H1 (cell line): Measurements from ENCODE around the gene TUBGCP4. TPM values are rescaled to one million over a fixed set of nuclear protein-coding genes. Genes with fewer than 3 reads are reported as not detected.

ENCODE experiments used
- CTCF ChIA-PET: fragments of 300-600 bp; sonication (Branson Sonifier 250); formaldehyde crosslinking; loops from one replicate; lab custom pipeline; 2021; ENCODE audit not compliant: partially characterized antibody; lab: Charles Lee
- POLR2A ChIA-PET: fragments of 300-600 bp; sonication (Branson Sonifier 250); formaldehyde crosslinking; loops from one replicate; lab custom pipeline; 2021; ENCODE audit warnings: inconsistent platforms; ENCODE audit not compliant: partially characterized antibody; lab: Charles Lee
- DNase-seq, 2 experiments: peaks; one replicate each; pipeline versions ENCODE4 v3.0.0 to v3.0.0-alpha.2; 2010 to 2022; ENCODE audit warnings: low spot score in 2 of 2, low read depth in 1 of 2, mixed read lengths in 1 of 2
- FAIRE-seq: peaks from 2 replicates; lab custom pipeline; 2011; peaks lifted over from hg19 to GRCh38; lab: Jason Lieb, UNC
- H2AFZ ChIP-seq: 2 replicates; pipeline ENCODE4 v1.8.1; 2012; ENCODE audit warnings: low read length, inconsistent platforms
- H2AK5ac ChIP-seq: 2 replicates; pipeline ENCODE4 v1.6.1; 2013; ENCODE audit warnings: low read depth, low read length
- H2BK120ac ChIP-seq: replicated peaks from 2 replicates; pipeline ENCODE3; 2013; ENCODE audit warnings: low read depth, low read length, inconsistent platforms
- H2BK12ac ChIP-seq: 2 replicates; pipeline ENCODE4 v1.6.1; 2013; ENCODE audit warnings: low read depth, low read length
- H2BK15ac ChIP-seq: 2 replicates; pipeline ENCODE4 v1.6.1; 2013; ENCODE audit warnings: low read length
- H2BK20ac ChIP-seq: 2 replicates; pipeline ENCODE4 v1.6.1; 2013; ENCODE audit warnings: low read length
- H2BK5ac ChIP-seq: 2 replicates; pipeline ENCODE4 v1.6.1; 2013; ENCODE audit warnings: low read depth, low read length
- H3K14ac ChIP-seq: 2 replicates; pipeline ENCODE4 v1.6.1; 2013; ENCODE audit warnings: inconsistent platforms; ENCODE audit not compliant: insufficient read length
- H3K18ac ChIP-seq: 2 replicates; pipeline ENCODE4 v1.6.1; 2013; ENCODE audit warnings: low read length; ENCODE audit errors: extremely low read depth
- H3K23ac ChIP-seq: 2 replicates; pipeline ENCODE4 v1.6.1; 2013; ENCODE audit warnings: inconsistent platforms; ENCODE audit not compliant: insufficient read length
- H3K23me2 ChIP-seq: 2 replicates; pipeline ENCODE4 v1.6.1; 2013; ENCODE audit warnings: low read depth, low read length
- H3K27ac ChIP-seq: 2 replicates; pipeline ENCODE4 v1.6.1; 2011; ENCODE audit warnings: low read depth, low read length, inconsistent platforms
- H3K27me3 ChIP-seq, 4 experiments: replicated peaks in 1 of 4; 1 replicate in 1 of 4; 2 replicates in 3 of 4; pipeline versions ENCODE4 v1.6.1 to v1.8.1; 2011 to 2013; ENCODE audit warnings: low read length in 3 of 4, mild to moderate bottlenecking in 3 of 4, inconsistent platforms in 2 of 4, mixed read lengths in 2 of 4, moderate library complexity in 1 of 4; ENCODE audit not compliant: control insufficient read depth in 3 of 4, insufficient read depth in 3 of 4; ENCODE audit errors: extremely low read depth in 1 of 4
- H3K36me3 ChIP-seq, 4 experiments: 2 replicates each; pipeline versions ENCODE4 v1.6.1 to v1.8.1; 2011 to 2013; ENCODE audit warnings: mild to moderate bottlenecking in 4 of 4, low read length in 3 of 4, moderate library complexity in 2 of 4, control low read depth in 1 of 4, inconsistent platforms in 1 of 4; ENCODE audit not compliant: insufficient read depth in 4 of 4, control insufficient read depth in 2 of 4
- H3K4ac ChIP-seq: replicated peaks from 2 replicates; pipeline ENCODE3; 2013; ENCODE audit warnings: low read length, low read depth, mixed read lengths, inconsistent platforms; ENCODE audit not compliant: insufficient read length
- H3K4me1 ChIP-seq, 4 experiments: replicated peaks in 1 of 4; 1 replicate in 1 of 4; 2 replicates in 3 of 4; pipeline versions ENCODE4 v1.6.1 to v1.8.1; 2011 to 2013; ENCODE audit warnings: low read length in 3 of 4, inconsistent platforms in 2 of 4, mixed read lengths in 1 of 4; ENCODE audit not compliant: insufficient read depth in 4 of 4, control insufficient read depth in 3 of 4
- H3K4me2 ChIP-seq, 2 experiments: 2 replicates each; pipeline versions ENCODE4 v1.6.1 to v1.8.1; 2011 to 2013; ENCODE audit warnings: low read depth in 2 of 2, low read length in 2 of 2, control low read depth in 1 of 2, inconsistent platforms in 1 of 2, mild to moderate bottlenecking in 1 of 2; ENCODE audit not compliant: insufficient read depth in 1 of 2
- H3K4me3 ChIP-seq, 4 experiments: fragments of 200-600, 300-600 bp in 1 of 4; sonication (generic), shearing (Covaris generic), sonication (Bioruptor Twin) in 1 of 4; 2 replicates each; pipeline versions ENCODE4 v1.5.1 to v1.8.1; 2011 to 2016; ENCODE audit warnings: low read length in 4 of 4, low read depth in 3 of 4, control low read depth in 2 of 4, inconsistent platforms in 2 of 4, mild to moderate bottlenecking in 2 of 4, mixed read lengths in 1 of 4, moderate library complexity in 1 of 4; ENCODE audit not compliant: insufficient read depth in 2 of 4; ENCODE audit errors: extremely low read depth in 1 of 4
- H3K56ac ChIP-seq: replicated peaks from 2 replicates; pipeline ENCODE3; 2013; ENCODE audit warnings: low read depth, mild to moderate bottlenecking, mixed read lengths, low read length, inconsistent platforms; ENCODE audit not compliant: insufficient read length
- H3K79me1 ChIP-seq: 2 replicates; pipeline ENCODE4 v1.6.1; 2013; ENCODE audit warnings: low read depth, low read length, control low read depth
- H3K79me2 ChIP-seq, 2 experiments: 2 replicates each; pipeline versions ENCODE4 v1.6.1 to v1.8.1; 2012 to 2013; ENCODE audit warnings: low read length in 2 of 2, mild to moderate bottlenecking in 2 of 2, inconsistent platforms in 1 of 2; ENCODE audit not compliant: insufficient read depth in 2 of 2, control insufficient read depth in 1 of 2
- H3K9ac ChIP-seq, 4 experiments: replicated peaks in 1 of 4; 1 replicate in 1 of 4; 2 replicates in 3 of 4; pipeline versions ENCODE4 v1.6.1 to v1.8.1; 2011 to 2013; ENCODE audit warnings: low read depth in 3 of 4, low read length in 3 of 4, control low read depth in 2 of 4, mild to moderate bottlenecking in 2 of 4, moderate library complexity in 2 of 4, inconsistent platforms in 1 of 4; ENCODE audit errors: extremely low read depth in 1 of 4
- H3K9me3 ChIP-seq, 2 experiments: 2 replicates each; pipeline versions ENCODE4 v1.6.1 to v1.8.1; 2012 to 2013; ENCODE audit warnings: mild to moderate bottlenecking in 2 of 2, moderate library complexity in 2 of 2, control low read depth in 1 of 2, inconsistent platforms in 1 of 2, low read depth in 1 of 2, low read length in 1 of 2, mixed read lengths in 1 of 2; ENCODE audit not compliant: insufficient read depth in 2 of 2
- H4K20me1 ChIP-seq, 2 experiments: replicated peaks in 1 of 2; 2 replicates each; pipeline versions ENCODE3 to v1.8.1; 2011 to 2013; ENCODE audit warnings: inconsistent platforms in 2 of 2, low read length in 2 of 2, mild to moderate bottlenecking in 1 of 2; ENCODE audit not compliant: insufficient read depth in 2 of 2, control insufficient read depth in 1 of 2
- H4K5ac ChIP-seq: 2 replicates; pipeline ENCODE4 v1.6.1; 2013; ENCODE audit warnings: low read length, low read depth, mixed read lengths, inconsistent platforms; ENCODE audit not compliant: insufficient read length
- H4K8ac ChIP-seq: 2 replicates; pipeline ENCODE4 v1.8.0; 2013; ENCODE audit warnings: mild to moderate bottlenecking, moderate library complexity, low read length, inconsistent platforms; ENCODE audit not compliant: insufficient read depth; ENCODE audit errors: extremely low read depth
- H4K91ac ChIP-seq: replicated peaks from 2 replicates; pipeline ENCODE3; 2013; ENCODE audit warnings: low read length, mixed read lengths, inconsistent platforms; ENCODE audit not compliant: insufficient read length
- CBX5 ChIP-seq: fragments of 300-800, 300-1000 bp; sonication (generic); IDR thresholded peaks from 2 replicates; pipeline ENCODE4 v1.7.1; 2016; ENCODE audit warnings: antibody characterized with exemption, low read length, low read depth
- JUN ChIP-seq: IDR thresholded peaks from 2 replicates; pipeline ENCODE4 v1.6.1; 2011; ENCODE audit warnings: low read depth, mild to moderate bottlenecking, improper control_type of control experiment, low read length
- NANOG ChIP-seq: IDR thresholded peaks from 2 replicates; pipeline ENCODE4 v1.6.1; 2011; ENCODE audit warnings: low read length, low read depth, mild to moderate bottlenecking, inconsistent platforms; ENCODE audit not compliant: insufficient read depth, poor library complexity, severe bottlenecking
- NRF1 ChIP-seq: IDR thresholded peaks from 2 replicates; pipeline ENCODE4 v1.6.1; 2011; ENCODE audit warnings: mild to moderate bottlenecking, low read depth, low read length, improper control_type of control experiment
- POLR2A ChIP-seq, 2 experiments: IDR thresholded peaks; 1 replicate in 1 of 2; 2 replicates in 1 of 2; pipeline ENCODE4 v1.6.1; 2011; ENCODE audit warnings: low read depth in 2 of 2, low read length in 2 of 2, mild to moderate bottlenecking in 2 of 2; ENCODE audit errors: control extremely low read depth in 1 of 2
- POLR2AphosphoS5 ChIP-seq: IDR thresholded peaks from 2 replicates; pipeline ENCODE4 v1.6.1; 2011; ENCODE audit warnings: low read depth, low read length
- RBBP5 ChIP-seq: IDR thresholded peaks from 2 replicates; pipeline ENCODE4 v1.7.1; 2012; ENCODE audit warnings: low read depth, mild to moderate bottlenecking, inconsistent platforms, low read length, moderate library complexity, borderline replicate concordance
- WGBS, 2 experiments: shearing (Covaris generic) in 1 of 2; methylation state at CpG; one replicate each; pipeline versions ENCODE4 v1.1.6 to v1.1.7; 2013 to 2015; ENCODE audit warnings: low lambda C conversion rate in 2 of 2, mixed read lengths in 2 of 2, inconsistent platforms in 1 of 2, low coverage in 1 of 2, missing lambda C conversion rate in 1 of 2; ENCODE audit not compliant: insufficient replicate concordance in 2 of 2, insufficient coverage in 1 of 2, insufficient read length in 1 of 2; ENCODE audit errors: extremely low coverage in 1 of 2, missing lambda C conversion rate in 1 of 2; 5-methylcytosine and 5-hydroxymethylcytosine counted together
- polyA plus RNA-seq, 7 experiments: library from polyadenylated mRNA; depleted of rRNA in 3 of 7; stranded (reverse) in 5 of 7; unstranded in 2 of 7; fragments of >200 nt in 5 of 7; fragments of 200-250 nt in 2 of 7; gene quantifications; 1 replicate in 5 of 7; 2 replicates in 1 of 7; 4 replicates in 1 of 7; pipeline versions ENCODE4 v1.2.1 to v1.2.3, GENCODE V29; 2011 to 2013; ENCODE audit warnings: missing spikeins in 2 of 7, mixed read lengths in 2 of 7
- total RNA-seq: library from RNA; stranded (reverse); fragmentation: NEBNext Ultra II Directional; extraction: Animal tissue kit (Norgen Biotek cat#: 25700); gene quantifications from 2 replicates; pipeline ENCODE4 v1.2.1, GENCODE V29; 2021

Gene TUBGCP4
- total and polyA plus RNA-seq, 2 of the 8 experiments (the other 6 are each of a cell fraction or from before 2014, with no cell fraction given): 7.3 to 23.4 TPM

GRCh38 chr15:43433165-43433564 is 62.3 kb downstream of the TUBGCP4 start:
- H2AFZ ChIP-seq: no peak overlapping the region
- no peak overlapping the region for H3K56ac ChIP-seq
- no peak overlapping the region for H4K8ac ChIP-seq
- no peak overlapping the region for H3K14ac ChIP-seq
- H3K4me1 ChIP-seq: no peaks in the 10 kb centered on the region
- no peak overlapping the region for H3K23ac ChIP-seq
- no peak for FAIRE-seq
- no peak overlapping the region for H2BK20ac ChIP-seq
- no peak overlapping the region for H2BK15ac ChIP-seq
- H3K79me2 ChIP-seq: no peaks in the 10 kb centered on the region
- no peak overlapping the region for H3K4ac ChIP-seq
- DNase-seq: no peak
- H3K18ac ChIP-seq: no peak overlapping the region
- H3K79me1 ChIP-seq: no peaks in the 10 kb centered on the region
- 87% methylated on average over 4 of the region's 4 CpGs; no CpG with 5 or more reads in 1 of the 2 experiments for WGBS, 2 experiments
- no peak overlapping the region for H2BK12ac ChIP-seq
- H3K9ac ChIP-seq: no peak overlapping the region
- no peaks in the 10 kb centered on the region for H3K27me3 ChIP-seq
- H2BK120ac ChIP-seq: no peak overlapping the region
- no peaks in the 10 kb centered on the region for H3K9me3 ChIP-seq
- peaks cover 3 to 4% of the 10 kb centered on the region in 2 experiments for H4K20me1 ChIP-seq
- H4K91ac ChIP-seq: no peak overlapping the region
- no peak overlapping the region for H3K27ac ChIP-seq
- H3K23me2 ChIP-seq: no peaks in the 10 kb centered on the region
- H2AK5ac ChIP-seq: no peak overlapping the region
- no peak overlapping the region for H3K4me3 ChIP-seq
- CTCF ChIA-PET: interaction anchor here (1.0 to 1.5 kb wide), 5 partner anchors 11 to 81 kb away, joined by 3 to 7 read pairs (median 3); no protein-coding TSS in a partner anchor
- H3K36me3 ChIP-seq: peaks cover 12 to 72% (median 46%) of the 10 kb centered on the region in 4 experiments
- no peak overlapping the region for H2BK5ac ChIP-seq
- H4K5ac ChIP-seq: no peak overlapping the region
- H3K4me2 ChIP-seq: no peak overlapping the region
- POLR2A ChIA-PET: interaction anchor here (1.3 kb wide), 1 partner anchor 13 kb away, joined by 3 read pairs; no protein-coding TSS in a partner anchor
- TF ChIP-seq CBX5 (no peak), NANOG (no peak), POLR2A (IDR thresholded peaks at IDR 0.05; ENCODE audit: control extremely low read depth in 1 of 2, low read depth in 2 of 2, low read length in 2 of 2) (no peak), POLR2AphosphoS5 (no peak), NRF1 (no peak), JUN (no peak), RBBP5 (no peak)
- TF ChIP-seq, all 59 proteins: peak for 0
